ENCODE results near the gene CDC25A.
"Not testable (repeated sequence)": the region's sequence is repeated elsewhere in the genome, so short reads cannot be mapped to it uniquely, and the experiment has no call there.

GRCh38 chr3:48211776-48212175 lies 23.6 kb upstream of the CDC25A start:
- not testable (repeated sequence) for TF ChIP-seq POLR2AphosphoS5 (IDR thresholded peaks at IDR 0.05; ENCODE audit: borderline replicate concordance, low read depth, low read length); EZH2 (IDR thresholded peaks at IDR 0.05)
